OCI-LY7 (cell line): ENCODE data around the gene BPIFA2. TPM values are rescaled to one million over a fixed set of nuclear protein-coding genes. Genes with fewer than 3 reads are reported as not detected.
A peak's percentile ranks its signal among the peaks of the same experiment; 100 is the strongest.

Source experiments
- BruUV-seq: library from RNA; stranded (reverse); fragments of 400-500 nt; replicated peaks from 2 replicates; lab custom pipeline; 2021; lab: Mats Ljungman, UMichigan
- CTCF ChIA-PET: fragments of 300-600 bp; sonication (Branson Sonifier 250); formaldehyde crosslinking; loops from one replicate; lab custom pipeline; 2022; ENCODE audit warnings: antibody characterized with exemption; ENCODE audit not compliant: unreplicated experiment; lab: Charles Lee
- POLR2A ChIA-PET: fragments of 300-600 bp; sonication (Branson Sonifier 250); formaldehyde crosslinking; loops from one replicate; lab custom pipeline; 2022; ENCODE audit warnings: antibody characterized with exemption; lab: Charles Lee
- DNase-seq: peaks from one replicate; pipeline ENCODE4 v3.0.0-alpha.2; 2015; ENCODE audit warnings: low spot score
- H2AFZ ChIP-seq: fragments of 200-600 bp; sonication (generic), shearing (Covaris generic); 2 replicates; pipeline ENCODE4 v1.6.1; 2014; ENCODE audit warnings: mild to moderate bottlenecking, antibody characterized with exemption, low read length, moderate library complexity
- H3K27ac ChIP-seq: fragments of 200-600 bp; sonication (generic); 2 replicates; pipeline ENCODE4 v1.5.1; 2014; ENCODE audit warnings: mixed run types, low read depth, mild to moderate bottlenecking, moderate library complexity, low read length, inconsistent platforms; ENCODE audit not compliant: poor library complexity, severe bottlenecking
- H3K36me3 ChIP-seq: fragments of 200-600 bp; sonication (generic); 2 replicates; pipeline ENCODE4 v1.6.1; 2014; ENCODE audit warnings: mild to moderate bottlenecking, antibody characterized with exemption, low read length, moderate library complexity, mixed read lengths; ENCODE audit not compliant: insufficient read depth
- H3K4me1 ChIP-seq: fragments of 200-600 bp; sonication (generic); 2 replicates; pipeline ENCODE4 v1.5.1; 2014; ENCODE audit warnings: mild to moderate bottlenecking, low read length; ENCODE audit not compliant: insufficient read depth, poor library complexity, severe bottlenecking
- H3K4me2 ChIP-seq: fragments of 200-600 bp; sonication (generic); 2 replicates; pipeline ENCODE4 v1.6.1; 2014; ENCODE audit warnings: mild to moderate bottlenecking, low read length
- H3K4me3 ChIP-seq: fragments of 200-600 bp; sonication (generic); 2 replicates; pipeline ENCODE4 v1.5.1; 2014; ENCODE audit warnings: mild to moderate bottlenecking, low read depth, low read length; ENCODE audit not compliant: poor library complexity, severe bottlenecking
- H3K79me2 ChIP-seq: fragments of 200-600 bp; sonication (generic); 2 replicates; pipeline ENCODE4 v1.6.1; 2016; ENCODE audit warnings: low read depth, mild to moderate bottlenecking, low read length, moderate library complexity, mixed read lengths; ENCODE audit not compliant: insufficient read depth
- H3K9me2 ChIP-seq: fragments of 200-600 bp; sonication (generic); 2 replicates; pipeline ENCODE4 v1.6.1; 2016; ENCODE audit warnings: mild to moderate bottlenecking, low read length, mixed read lengths; ENCODE audit not compliant: insufficient read depth
- H3K9me3 ChIP-seq: fragments of 200-600 bp; sonication (generic); 2 replicates; pipeline ENCODE4 v1.6.1; 2014; ENCODE audit warnings: mild to moderate bottlenecking, mixed run types, low read length, mixed read lengths
- H4K20me1 ChIP-seq: fragments of 200-600 bp; sonication (generic); 2 replicates; pipeline ENCODE4 v1.6.1; 2014; ENCODE audit warnings: mild to moderate bottlenecking, antibody characterized with exemption, low read length, moderate library complexity, mixed read lengths; ENCODE audit not compliant: insufficient read depth
- EZH2phosphoT487 ChIP-seq: fragments of 200-600 bp; sonication (generic); IDR thresholded peaks from 2 replicates; pipeline ENCODE4 v1.6.1; 2018; ENCODE audit warnings: low read depth, borderline replicate concordance, mild to moderate bottlenecking, mixed run types, antibody characterized with exemption, low read length, moderate library complexity, mixed read lengths
- intact Hi-C: fragments of 100-400 bp; cut with micrococcal nuclease; formaldehyde crosslinking; loops from one replicate; pipeline ENCODE4 v1.10.0; 2022; ENCODE audit not compliant: unreplicated experiment
- total RNA-seq, 2 experiments: library from RNA; depleted of rRNA in 1 of 2; stranded (reverse); fragments of >200 nt in 1 of 2; shearing (Covaris generic) in 1 of 2; gene quantifications; 2 replicates each; pipeline ENCODE4 v1.2.3, GENCODE V29; 2014 to 2022
- TF ChIP-seq, protein P1 (sequence below): fragments of 200-600 bp; sonication (generic); conservative IDR thresholded peaks from 2 replicates; pipeline ENCODE4 v1.5.1; 2014; ENCODE audit warnings: mild to moderate bottlenecking, antibody characterized with exemption, low read length, moderate library complexity, mixed read lengths

Gene BPIFA2
- total RNA-seq, 2 experiments from 2014 or later: not detected

DNA sequence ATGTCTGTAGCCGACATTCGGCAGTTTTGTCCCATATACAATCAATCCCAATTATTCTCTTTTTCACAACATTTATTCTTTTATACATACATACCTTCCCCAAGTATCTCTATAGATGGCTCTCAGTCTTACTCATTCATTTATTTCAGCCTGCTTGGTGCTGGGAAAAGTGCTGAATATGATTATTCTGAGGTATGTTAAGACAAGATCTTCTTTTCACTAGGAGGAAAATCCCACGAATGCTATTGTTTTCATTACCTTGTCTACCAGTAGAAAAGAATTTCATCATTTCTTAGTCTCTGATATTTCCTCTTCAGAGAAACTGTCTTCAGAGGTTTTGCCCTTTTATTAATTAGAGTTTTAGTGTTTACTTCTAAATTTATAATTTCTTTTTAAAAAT, 35.5 kb downstream of the BPIFA2 start:
- Histone ChIP-seq H2AFZ (no peak overlapping the region), H3K27ac (no peak overlapping the region), H3K4me2 (no peak overlapping the region), H4K20me1 (no peaks in the 10 kb centered on the region), H3K79me2 (no peaks in the 10 kb centered on the region), H3K36me3 (no peaks in the 10 kb centered on the region), H3K4me3 (no peak overlapping the region), H3K9me2 (no peaks in the 10 kb centered on the region), H3K9me3 (no peaks in the 10 kb centered on the region), H3K4me1 (no peaks in the 10 kb centered on the region)
- ChIA-PET POLR2A (interaction anchor here (0.6 to 0.7 kb wide), 2 partner anchors 1289 to 1380 kb away, joined by 3 to 5 read pairs; no protein-coding TSS in a partner anchor), CTCF (no interaction called here)
- intact Hi-C loops: no loop called here
- no TSS peak for BruUV-seq
- TF ChIP-seq EZH2phosphoT487: no peak
- TF ChIP-seq, protein P1, sequence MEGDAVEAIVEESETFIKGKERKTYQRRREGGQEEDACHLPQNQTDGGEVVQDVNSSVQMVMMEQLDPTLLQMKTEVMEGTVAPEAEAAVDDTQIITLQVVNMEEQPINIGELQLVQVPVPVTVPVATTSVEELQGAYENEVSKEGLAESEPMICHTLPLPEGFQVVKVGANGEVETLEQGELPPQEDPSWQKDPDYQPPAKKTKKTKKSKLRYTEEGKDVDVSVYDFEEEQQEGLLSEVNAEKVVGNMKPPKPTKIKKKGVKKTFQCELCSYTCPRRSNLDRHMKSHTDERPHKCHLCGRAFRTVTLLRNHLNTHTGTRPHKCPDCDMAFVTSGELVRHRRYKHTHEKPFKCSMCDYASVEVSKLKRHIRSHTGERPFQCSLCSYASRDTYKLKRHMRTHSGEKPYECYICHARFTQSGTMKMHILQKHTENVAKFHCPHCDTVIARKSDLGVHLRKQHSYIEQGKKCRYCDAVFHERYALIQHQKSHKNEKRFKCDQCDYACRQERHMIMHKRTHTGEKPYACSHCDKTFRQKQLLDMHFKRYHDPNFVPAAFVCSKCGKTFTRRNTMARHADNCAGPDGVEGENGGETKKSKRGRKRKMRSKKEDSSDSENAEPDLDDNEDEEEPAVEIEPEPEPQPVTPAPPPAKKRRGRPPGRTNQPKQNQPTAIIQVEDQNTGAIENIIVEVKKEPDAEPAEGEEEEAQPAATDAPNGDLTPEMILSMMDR: no peak
- DNase-seq: no peak

DNA sequence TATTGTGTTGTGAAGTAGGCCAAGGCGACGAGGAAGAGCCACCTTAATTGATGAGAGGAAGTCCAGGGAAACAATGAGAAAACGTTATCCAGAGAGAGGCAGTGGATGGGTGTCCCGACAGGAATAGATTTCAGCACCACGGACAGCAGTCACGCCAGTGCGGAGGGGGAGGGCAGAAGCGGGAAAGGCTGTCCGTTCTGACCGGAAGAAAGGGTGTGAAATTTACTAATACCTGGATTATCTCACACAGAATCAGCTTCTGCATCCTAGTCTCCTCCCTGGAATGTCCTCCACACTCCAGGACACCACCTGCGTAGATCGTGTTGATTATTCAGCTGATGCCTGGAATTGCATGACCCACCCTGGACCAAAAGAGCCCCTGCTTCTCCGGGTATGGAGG, 41.8 kb downstream of the BPIFA2 start:
- Histone ChIP-seq H4K20me1 (no peaks in the 10 kb centered on the region; the same call in 1 of the 2 replicates), H3K4me2 (no peak overlapping the region), H3K27ac (no peak overlapping the region), H3K79me2 (no peaks in the 10 kb centered on the region), H3K9me3 (no peaks in the 10 kb centered on the region), H3K4me1 (no peaks in the 10 kb centered on the region), H3K9me2 (no peaks in the 10 kb centered on the region), H2AFZ (no peak overlapping the region), H3K4me3 (no peak overlapping the region), H3K36me3 (no peaks in the 10 kb centered on the region)
- TF ChIP-seq, protein P1: no peak
- no peak for TF ChIP-seq EZH2phosphoT487
- intact Hi-C loops: no loop called here
- ChIA-PET CTCF (no interaction called here), POLR2A (no interaction called here)
- BruUV-seq: no TSS peak
- DNase-seq: peak; percentile 29

DNA sequence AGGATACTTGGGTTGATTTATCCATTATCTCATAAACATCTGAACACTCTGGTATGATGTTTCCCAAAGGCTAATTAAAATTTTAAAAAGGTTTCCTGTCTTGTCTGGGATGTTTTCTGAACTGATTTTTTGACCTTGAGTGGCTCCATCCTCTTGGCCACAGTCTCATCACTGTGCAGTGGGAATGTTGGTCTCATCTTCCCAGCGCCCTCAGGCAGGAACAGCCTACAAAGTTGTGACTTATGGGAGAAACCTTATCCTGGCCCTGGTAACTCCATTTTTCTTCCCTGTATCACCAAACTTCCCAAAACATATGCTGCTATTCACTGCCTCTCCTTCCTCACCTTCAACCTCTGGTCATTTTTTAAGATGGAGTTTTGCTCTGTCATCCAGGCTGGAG, 42.4 kb downstream of the BPIFA2 start:
- Histone ChIP-seq H3K79me2 (no peaks in the 10 kb centered on the region), H3K4me1 (no peaks in the 10 kb centered on the region), H3K9me3 (no peaks in the 10 kb centered on the region), H3K4me2 (no peak overlapping the region), H2AFZ (no peak overlapping the region), H3K9me2 (no peaks in the 10 kb centered on the region), H3K36me3 (no peaks in the 10 kb centered on the region), H4K20me1 (no peaks in the 10 kb centered on the region; the same call in 1 of the 2 replicates), H3K4me3 (no peak overlapping the region), H3K27ac (no peak overlapping the region)
- DNase-seq: no peak
- BruUV-seq: no TSS peak
- intact Hi-C loops: no loop called here
- ChIA-PET CTCF (no interaction called here), POLR2A (no interaction called here)
- no peak for TF ChIP-seq EZH2phosphoT487
- TF ChIP-seq, protein P1: no peak
